ENCODE results near the gene SFTPA1.
"Not testable (repeated sequence)": the region's sequence is repeated elsewhere in the genome, so short reads cannot be mapped to it uniquely, and the experiment has no call there.

DNA sequence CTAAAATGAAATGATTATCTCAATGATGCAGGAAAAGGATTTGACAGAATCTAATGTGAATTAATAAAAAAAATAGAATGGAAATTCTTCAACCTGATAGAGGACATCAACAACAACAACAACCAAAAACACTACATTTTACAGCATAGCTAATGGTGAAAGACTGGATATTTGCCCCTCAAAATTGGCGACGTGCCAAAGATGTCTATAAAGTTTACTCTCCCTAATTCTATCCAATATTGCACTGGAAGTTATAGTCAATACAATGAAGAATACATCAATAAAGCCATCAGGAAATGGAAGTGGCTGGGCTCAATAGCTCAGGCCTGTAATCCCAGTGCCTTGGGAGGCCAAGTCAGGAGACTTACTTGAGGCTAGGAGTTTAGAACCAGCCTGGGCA lies 42.0 kb downstream of the SFTPA1 start:
- TF ChIP-seq, protein P1, sequence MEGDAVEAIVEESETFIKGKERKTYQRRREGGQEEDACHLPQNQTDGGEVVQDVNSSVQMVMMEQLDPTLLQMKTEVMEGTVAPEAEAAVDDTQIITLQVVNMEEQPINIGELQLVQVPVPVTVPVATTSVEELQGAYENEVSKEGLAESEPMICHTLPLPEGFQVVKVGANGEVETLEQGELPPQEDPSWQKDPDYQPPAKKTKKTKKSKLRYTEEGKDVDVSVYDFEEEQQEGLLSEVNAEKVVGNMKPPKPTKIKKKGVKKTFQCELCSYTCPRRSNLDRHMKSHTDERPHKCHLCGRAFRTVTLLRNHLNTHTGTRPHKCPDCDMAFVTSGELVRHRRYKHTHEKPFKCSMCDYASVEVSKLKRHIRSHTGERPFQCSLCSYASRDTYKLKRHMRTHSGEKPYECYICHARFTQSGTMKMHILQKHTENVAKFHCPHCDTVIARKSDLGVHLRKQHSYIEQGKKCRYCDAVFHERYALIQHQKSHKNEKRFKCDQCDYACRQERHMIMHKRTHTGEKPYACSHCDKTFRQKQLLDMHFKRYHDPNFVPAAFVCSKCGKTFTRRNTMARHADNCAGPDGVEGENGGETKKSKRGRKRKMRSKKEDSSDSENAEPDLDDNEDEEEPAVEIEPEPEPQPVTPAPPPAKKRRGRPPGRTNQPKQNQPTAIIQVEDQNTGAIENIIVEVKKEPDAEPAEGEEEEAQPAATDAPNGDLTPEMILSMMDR (IDR thresholded peaks at IDR 0.05): not testable (repeated sequence)
- TF ChIP-seq POLR2A (IDR thresholded peaks at IDR 0.05): not testable (repeated sequence)

Data from esophagus squamous epithelium (tissue), 4 donors.